ENCODE data around the gene FAM32A. TPM values are rescaled to one million over a fixed set of nuclear protein-coding genes. Genes with fewer than 3 reads are reported as not detected.
A peak's percentile ranks its signal among the peaks of the same experiment; 100 is the strongest.

FAM32A gene
- total and polyA plus RNA-seq, 7 donors = 26.3 to 133 (median 44.2) TPM

- ATAC-seq = no peak
- WGBS, 3 donors = 92 to 95% (median 95%) methylated on average over 16 of the region's 16 CpGs
- intact Hi-C loops (cut with DNase I) = no loop called here
Observed at GRCh38 chr19:16226184-16226591, 41.0 kb downstream of the FAM32A start.

GRCh38 chr19:16226878-16227836, 41.9 kb downstream of the FAM32A start:
- Histone ChIP-seq H3K4me1 (no peaks in the 10 kb centered on the region), H3K27ac (no peak overlapping the region), H3K36me3 (ENCODE audit: insufficient read depth in 1 of 2, low read depth in 1 of 2) (peaks cover 9 to 97% of the 10 kb centered on the region in 2 donors), H3K9me3 (peaks cover 2% of the 10 kb centered on the region), H3K4me3 (no peak overlapping the region), H3K27me3 (ENCODE audit: insufficient read depth in 3 of 3, low read length in 2 of 3) (no peaks in the 10 kb centered on the region)
- no peak for TF ChIP-seq CTCF (IDR thresholded peaks at IDR 0.05)
- DNase-seq = peak in 1 of 2 donors; percentile 47
- ATAC-seq = no peak
- intact Hi-C loops (cut with DNase I) = no loop called here
- 88 to 94% (median 90%) methylated on average over 32 to 33 of the region's 33 CpGs for whole genome bisulfite sequencing, 3 donors

More at GRCh38 chr19:16226184-16226591, 41.0 kb downstream of the FAM32A start:
- Histone ChIP-seq H3K27me3 (ENCODE audit: insufficient read depth in 3 of 3, low read length in 2 of 3) (no peaks in the 10 kb centered on the region), H3K4me1 (no peaks in the 10 kb centered on the region), H3K9me3 (peaks cover 12% of the 10 kb centered on the region), H3K36me3 (ENCODE audit: insufficient read depth in 1 of 2, low read depth in 1 of 2) (peaks cover 9 to 93% of the 10 kb centered on the region in 2 donors), H3K27ac (no peak overlapping the region), H3K4me3 (no peak overlapping the region)
- DNase-seq = peak in 1 of 2 donors; percentile 48
- TF ChIP-seq CTCF (IDR thresholded peaks at IDR 0.05) = no peak

GRCh38 chr19:16227837-16228636, 42.8 kb downstream of the FAM32A start:
- ATAC-seq (no peak), DNase-seq (peak in 1 of 2 donors; percentile 46)
- Histone ChIP-seq H3K36me3 (ENCODE audit: insufficient read depth in 1 of 2, low read depth in 1 of 2) (peaks cover 9 to 96% of the 10 kb centered on the region in 2 donors), H3K4me3 (no peak overlapping the region), H3K27ac (no peak overlapping the region), H3K9me3 (no peaks in the 10 kb centered on the region), H3K27me3 (ENCODE audit: insufficient read depth in 3 of 3, low read length in 2 of 3) (no peaks in the 10 kb centered on the region), H3K4me1 (no peaks in the 10 kb centered on the region)
- whole genome bisulfite sequencing, 3 donors = 88 to 94% (median 93%) methylated on average over 21 of the region's 21 CpGs
- intact Hi-C loops (cut with DNase I) = no loop called here
- no peak for TF ChIP-seq CTCF (IDR thresholded peaks at IDR 0.05)

GRCh38 chr19:16228637-16229321, 43.6 kb downstream of the FAM32A start:
- intact Hi-C loops (cut with DNase I) = no loop called here
- Histone ChIP-seq H3K9me3 (no peaks in the 10 kb centered on the region), H3K27me3 (ENCODE audit: insufficient read depth in 3 of 3, low read length in 2 of 3) (no peaks in the 10 kb centered on the region), H3K36me3 (ENCODE audit: insufficient read depth in 1 of 2, low read depth in 1 of 2) (peaks cover 9 to 96% of the 10 kb centered on the region in 2 donors), H3K4me1 (no peaks in the 10 kb centered on the region), H3K4me3 (no peak overlapping the region), H3K27ac (no peak overlapping the region)
- DNase-seq (no peak), ATAC-seq (no peak)
- 80 to 89% (median 88%) methylated on average over 19 to 21 of the region's 21 CpGs for WGBS, 3 donors
- TF ChIP-seq CTCF (IDR thresholded peaks at IDR 0.05) = no peak
